H1 (cell line): ENCODE results near the gene RBM47. TPM values are rescaled to one million over a fixed set of nuclear protein-coding genes. Genes with fewer than 3 reads are reported as not detected.

Experiments used
- CBX5 ChIP-seq: fragments of 300-800, 300-1000 bp; sonication (generic); IDR thresholded peaks from 2 replicates; pipeline ENCODE4 v1.7.1; 2016; ENCODE audit warnings: antibody characterized with exemption, low read length, low read depth
- CEBPB ChIP-seq: IDR thresholded peaks from 2 replicates; pipeline ENCODE4 v1.6.1; 2012; ENCODE audit warnings: low read depth, low read length
- JUN ChIP-seq: IDR thresholded peaks from 2 replicates; pipeline ENCODE4 v1.6.1; 2011; ENCODE audit warnings: low read depth, mild to moderate bottlenecking, improper control_type of control experiment, low read length
- KDM1A ChIP-seq: fragments of 200-600, 300-600 bp; sonication (generic); IDR thresholded peaks from 2 replicates; pipeline ENCODE4 v1.7.1; 2016; ENCODE audit warnings: mild to moderate bottlenecking, low read length, borderline replicate concordance
- KDM4A ChIP-seq: IDR thresholded peaks from one replicate; pipeline ENCODE4 v1.7.1; 2012; ENCODE audit warnings: low read depth, mild to moderate bottlenecking, moderate library complexity, low read length, inconsistent platforms; ENCODE audit not compliant: severe bottlenecking
- RAD21 ChIP-seq, 2 experiments: IDR thresholded peaks in 1 of 2; conservative IDR thresholded peaks in 1 of 2; 2 replicates each; pipeline ENCODE4 v1.6.1; 2011; ENCODE audit warnings: low read depth in 2 of 2, low read length in 2 of 2, improper control_type of control experiment in 1 of 2, inconsistent platforms in 1 of 2, mild to moderate bottlenecking in 1 of 2, moderate library complexity in 1 of 2
- SIX5 ChIP-seq: IDR thresholded peaks from 2 replicates; pipeline ENCODE4 v1.6.1; 2011; ENCODE audit warnings: mild to moderate bottlenecking, low read depth, low read length
- YY1 ChIP-seq: IDR thresholded peaks from 2 replicates; pipeline ENCODE4 v1.6.1; 2011; ENCODE audit warnings: low read depth, mild to moderate bottlenecking, low read length
- ZNF274 ChIP-seq: IDR thresholded peaks from 2 replicates; pipeline ENCODE4 v1.7.0; 2012; ENCODE audit warnings: low read length, borderline replicate concordance; ENCODE audit errors: extremely low read depth
- polyA plus RNA-seq, 7 experiments: library from polyadenylated mRNA; depleted of rRNA in 3 of 7; stranded (reverse) in 5 of 7; unstranded in 2 of 7; fragments of >200 nt in 5 of 7; fragments of 200-250 nt in 2 of 7; gene quantifications; 1 replicate in 5 of 7; 2 replicates in 1 of 7; 4 replicates in 1 of 7; pipeline versions ENCODE4 v1.2.1 to v1.2.3, GENCODE V29; 2011 to 2013; ENCODE audit warnings: missing spikeins in 2 of 7, mixed read lengths in 2 of 7
- total RNA-seq: library from RNA; stranded (reverse); fragmentation: NEBNext Ultra II Directional; extraction: Animal tissue kit (Norgen Biotek cat#: 25700); gene quantifications from 2 replicates; pipeline ENCODE4 v1.2.1, GENCODE V29; 2021

The RBM47 gene
- total and polyA plus RNA-seq, 2 of the 8 experiments (the other 6 are each of a cell fraction or from before 2014, with no cell fraction given) = 42.8 to 78.9 TPM

DNA sequence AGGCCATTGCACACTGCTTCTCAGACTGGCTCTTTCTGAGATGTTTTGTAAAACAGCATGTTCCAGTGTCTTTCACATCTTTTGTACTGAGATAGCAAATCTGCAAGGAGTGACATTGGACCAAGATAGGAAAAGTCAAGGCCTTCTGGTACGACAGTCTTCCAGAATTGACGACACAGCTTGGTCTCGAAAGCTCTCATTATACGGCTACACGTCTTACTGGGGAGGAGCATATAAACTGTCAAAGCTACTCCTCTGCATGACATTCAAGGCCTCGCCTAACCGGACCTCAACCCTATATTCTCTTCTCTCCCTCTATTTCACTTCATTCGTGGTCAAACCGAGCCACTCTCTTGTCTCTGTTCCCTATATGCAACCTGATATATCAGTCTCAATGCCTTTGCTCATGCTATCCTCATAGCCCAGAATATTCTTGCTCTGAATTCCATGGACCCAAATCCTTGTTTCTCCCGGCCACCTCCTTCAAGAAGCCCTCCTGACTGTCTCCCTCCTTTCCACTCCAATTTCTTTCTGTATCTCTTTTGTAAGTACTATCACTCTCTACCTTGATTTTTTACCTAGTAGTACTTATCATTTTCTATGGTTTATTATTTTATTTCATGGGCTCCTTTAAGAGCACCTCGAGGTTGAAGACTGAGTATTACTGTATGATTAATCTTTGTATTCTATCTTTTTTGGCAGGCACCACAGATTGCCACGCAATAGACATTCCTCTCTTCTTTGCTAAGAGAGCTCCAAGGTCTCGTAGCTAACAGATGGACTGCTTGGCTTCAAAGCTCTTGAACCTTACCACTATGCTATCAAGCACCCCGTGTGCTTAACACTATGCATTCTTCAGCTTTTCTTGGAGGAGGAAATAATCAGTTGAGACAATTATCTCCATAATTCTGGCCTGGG is 35.1 kb downstream of the RBM47 start (continued):
- TF ChIP-seq CBX5 (no peak), JUN (no peak), ZNF274 (no peak), KDM1A (no peak), CEBPB (no peak), KDM4A (no peak), SIX5 (no peak), RAD21 (IDR thresholded peaks at IDR 0.05 in 1 of 2, conservative IDR thresholded peaks at IDR 0.05 in 1 of 2; ENCODE audit: low read depth in 2 of 2, low read length in 2 of 2) (no peak), YY1 (no peak)
